Measurements from ENCODE around the gene PABPN1. TPM values are rescaled to one million over a fixed set of nuclear protein-coding genes. Genes with fewer than 3 reads are reported as not detected.

Gene PABPN1
- total and polyA plus RNA-seq, 9 of the 15 experiments (the other 6 are each of a cell fraction or from before 2014, with no cell fraction given), result 32.6 to 388 (median 178) TPM

GRCh38 chr14:23286020-23286901 is 35.0 kb upstream of the PABPN1 start, which contains the start of gene HOMEZ (continued):
- peak; percentile 66; the same call in 1 of the 2 replicates for TF ChIP-seq ARID4B (CRISPR knock-in tag; IDR thresholded peaks at IDR 0.05)
- no peak for TF ChIP-seq POLR3A (IDR thresholded peaks at IDR 0.05; ENCODE audit: borderline replicate concordance, extremely low read depth, insufficient read depth, insufficient read length)
- TF ChIP-seq HINFP (tag; conservative IDR thresholded peaks at IDR 0.05; ENCODE audit: low read depth), result no peak
- TF ChIP-seq HOXB6 (CRISPR knock-in tag; IDR thresholded peaks at IDR 0.05; ENCODE audit: borderline replicate concordance), result no peak
- TF ChIP-seq MYC (IDR thresholded peaks at IDR 0.05; ENCODE audit: low read depth, low read length), result no peak; the same call in 1 of the 2 replicates
- peak; percentile 33; the same call in 1 of the 2 replicates for TF ChIP-seq MYC (CRISPR knock-in tag; IDR thresholded peaks at IDR 0.05; ENCODE audit: borderline replicate concordance, low read depth)
- TF ChIP-seq PCBP1 (IDR thresholded peaks at IDR 0.05; ENCODE audit: low read depth, low read length, poor library complexity, severe bottlenecking), result peak; percentile 52
- no peak for TF ChIP-seq CAMTA2 (CRISPR knock-in tag; conservative IDR thresholded peaks at IDR 0.05)
- TF ChIP-seq SRF (CRISPR knock-in tag; IDR thresholded peaks at IDR 0.05), result no peak
- no peak for TF ChIP-seq TGIF2 (CRISPR knock-in tag; IDR thresholded peaks at IDR 0.05)
- no peak for TF ChIP-seq BMI1 (IDR thresholded peaks at IDR 0.05; ENCODE audit: low read length)
- TF ChIP-seq HMGN3 (IDR thresholded peaks at IDR 0.05; ENCODE audit: borderline replicate concordance, extremely low read depth, insufficient read length, low read depth, low read length), result peak; percentile 76
- TF ChIP-seq SIN3B (IDR thresholded peaks at IDR 0.05; ENCODE audit: low read depth), result no peak
- no peak for TF ChIP-seq TFAM (CRISPR knock-in tag; conservative IDR thresholded peaks at IDR 0.05)
- TF ChIP-seq ZNF740 (CRISPR knock-in tag; IDR thresholded peaks at IDR 0.05), result peak; percentile 99
- TF ChIP-seq ZNF740 (tag; IDR thresholded peaks at IDR 0.05), result peak in 1 of 2 experiments; percentile 99; a peak in 2 of 4 replicates
- no peak for TF ChIP-seq NR4A1 (CRISPR knock-in tag; IDR thresholded peaks at IDR 0.05)
- TF ChIP-seq NR4A1 (tag; IDR thresholded peaks at IDR 0.05), result no peak
- TF ChIP-seq XRCC5 (IDR thresholded peaks at IDR 0.05; ENCODE audit: low read depth, low read length), result no peak
- TF ChIP-seq ATF7 (IDR thresholded peaks at IDR 0.05), result peak; percentile 84
- TF ChIP-seq HSF4 (CRISPR knock-in tag; IDR thresholded peaks at IDR 0.05; ENCODE audit: borderline replicate concordance), result no peak

Measured in K562 (cell line).